Measurements from ENCODE around the gene TRUB1.

DNA sequence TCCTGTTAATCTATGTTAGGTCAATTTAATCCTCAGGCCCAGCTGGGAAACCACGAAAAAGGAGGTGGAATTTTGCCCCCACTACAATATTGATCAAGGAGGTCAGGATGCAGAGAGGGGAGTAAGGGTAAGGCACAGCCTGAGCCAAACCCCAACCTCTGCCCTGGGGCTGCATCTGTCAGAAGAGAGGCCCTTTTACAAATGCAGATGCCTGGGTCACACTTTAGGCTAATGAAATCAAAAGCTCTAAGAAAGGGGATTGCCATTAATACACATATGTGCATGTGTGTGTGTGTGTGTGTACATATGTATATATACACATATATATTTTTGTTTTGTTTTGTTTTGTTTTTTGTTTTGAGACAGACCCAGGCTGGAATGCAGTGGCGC lies 25.5 kb upstream of the TRUB1 start:
- TF ChIP-seq, protein P1, sequence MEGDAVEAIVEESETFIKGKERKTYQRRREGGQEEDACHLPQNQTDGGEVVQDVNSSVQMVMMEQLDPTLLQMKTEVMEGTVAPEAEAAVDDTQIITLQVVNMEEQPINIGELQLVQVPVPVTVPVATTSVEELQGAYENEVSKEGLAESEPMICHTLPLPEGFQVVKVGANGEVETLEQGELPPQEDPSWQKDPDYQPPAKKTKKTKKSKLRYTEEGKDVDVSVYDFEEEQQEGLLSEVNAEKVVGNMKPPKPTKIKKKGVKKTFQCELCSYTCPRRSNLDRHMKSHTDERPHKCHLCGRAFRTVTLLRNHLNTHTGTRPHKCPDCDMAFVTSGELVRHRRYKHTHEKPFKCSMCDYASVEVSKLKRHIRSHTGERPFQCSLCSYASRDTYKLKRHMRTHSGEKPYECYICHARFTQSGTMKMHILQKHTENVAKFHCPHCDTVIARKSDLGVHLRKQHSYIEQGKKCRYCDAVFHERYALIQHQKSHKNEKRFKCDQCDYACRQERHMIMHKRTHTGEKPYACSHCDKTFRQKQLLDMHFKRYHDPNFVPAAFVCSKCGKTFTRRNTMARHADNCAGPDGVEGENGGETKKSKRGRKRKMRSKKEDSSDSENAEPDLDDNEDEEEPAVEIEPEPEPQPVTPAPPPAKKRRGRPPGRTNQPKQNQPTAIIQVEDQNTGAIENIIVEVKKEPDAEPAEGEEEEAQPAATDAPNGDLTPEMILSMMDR (conservative IDR thresholded peaks at IDR 0.05 in 1 of 2, IDR thresholded peaks at IDR 0.05 in 1 of 2; ENCODE audit: low read depth in 1 of 2, low read length in 2 of 2): no peak
- TF ChIP-seq EZH2 (IDR thresholded peaks at IDR 0.05; ENCODE audit: low read length, missing control alignments): no peak
